GM21737 (cell line): ENCODE results near the gene INKA2.

Experiments
- ATAC-seq: cut with Tn5 transposase; IDR thresholded peaks from one replicate; pipeline ENCODE4 v1.9.1; 2021; ENCODE audit warnings: mild to moderate bottlenecking, moderate library complexity; ENCODE audit not compliant: unreplicated experiment

The INKA2 gene

GRCh38 chr1:111734426-111734825, 4.8 kb downstream of the INKA2 start:
- ATAC-seq: no peak

- ATAC-seq: no peak
Measured at GRCh38 chr1:111733992-111734341, 5.2 kb downstream of the INKA2 start.

GRCh38 chr1:111733183-111733991, 5.8 kb downstream of the INKA2 start:
- ATAC-seq: no peak

- no peak for ATAC-seq
Measured at GRCh38 chr1:111732718-111733117, 6.5 kb downstream of the INKA2 start.

GRCh38 chr1:111731956-111732355, 7.2 kb downstream of the INKA2 start:
- ATAC-seq: no peak

- ATAC-seq: no peak
Measured at GRCh38 chr1:111730706-111731105, 8.5 kb downstream of the INKA2 start.

- ATAC-seq: no peak
Measured at GRCh38 chr1:111729946-111730681, 9.1 kb downstream of the INKA2 start.

- no peak for ATAC-seq
Measured at GRCh38 chr1:111729271-111729921, 9.8 kb downstream of the INKA2 start.

- ATAC-seq: no peak
Measured at GRCh38 chr1:111727056-111727455, 12.1 kb downstream of the INKA2 start.

- no peak for ATAC-seq
Measured at GRCh38 chr1:111725192-111725591, 14.0 kb downstream of the INKA2 start.

- ATAC-seq: no peak
Measured at GRCh38 chr1:111723871-111724270, 15.3 kb downstream of the INKA2 start.

GRCh38 chr1:111723091-111723806, 15.9 kb downstream of the INKA2 start:
- ATAC-seq: no peak

GRCh38 chr1:111720977-111721786, 18.0 kb downstream of the INKA2 start:
- no peak for ATAC-seq

GRCh38 chr1:111720274-111720976, 18.8 kb downstream of the INKA2 start:
- ATAC-seq: no peak

GRCh38 chr1:111719674-111720132, 19.5 kb downstream of the INKA2 start:
- ATAC-seq: no peak

GRCh38 chr1:111719135-111719534, 20.1 kb downstream of the INKA2 start:
- ATAC-seq: no peak

GRCh38 chr1:111717450-111717849, 21.7 kb downstream of the INKA2 start:
- ATAC-seq: no peak

GRCh38 chr1:111716333-111716732, 22.9 kb downstream of the INKA2 start:
- ATAC-seq: no peak

- no peak for ATAC-seq
Measured at GRCh38 chr1:111709986-111710385, 29.2 kb downstream of the INKA2 start.

- ATAC-seq: no peak
Measured at GRCh38 chr1:111707906-111708305, 31.3 kb downstream of the INKA2 start.
